Ovary (tissue), 3 donors: ENCODE data around the gene S100B.

Experiments
- EP300 ChIP-seq: sonication (generic); formaldehyde crosslinking; IDR thresholded peaks from one replicate; pipeline ENCODE4 v1.6.1; 2017; ENCODE audit warnings: antibody characterized with exemption
- POLR2A ChIP-seq: fragments of 450-650 bp; IDR thresholded peaks from one replicate; pipeline ENCODE4 v1.6.1; 2017; ENCODE audit warnings: antibody characterized with exemption, mild to moderate bottlenecking, moderate library complexity
- TF ChIP-seq, protein P1 (sequence below), 3 donors: fragments of 450-650 bp in 2 of 3; fragments of 200-600 bp in 1 of 3; IDR thresholded peaks; one replicate each; pipeline versions ENCODE4 v1.5.1 to v1.8.0; 2016 to 2022; ENCODE audit warnings: antibody characterized with exemption in 3 of 3, mild to moderate bottlenecking in 1 of 3
- donor health status: DM: no; HTN: no; CAD: no.

DNA sequence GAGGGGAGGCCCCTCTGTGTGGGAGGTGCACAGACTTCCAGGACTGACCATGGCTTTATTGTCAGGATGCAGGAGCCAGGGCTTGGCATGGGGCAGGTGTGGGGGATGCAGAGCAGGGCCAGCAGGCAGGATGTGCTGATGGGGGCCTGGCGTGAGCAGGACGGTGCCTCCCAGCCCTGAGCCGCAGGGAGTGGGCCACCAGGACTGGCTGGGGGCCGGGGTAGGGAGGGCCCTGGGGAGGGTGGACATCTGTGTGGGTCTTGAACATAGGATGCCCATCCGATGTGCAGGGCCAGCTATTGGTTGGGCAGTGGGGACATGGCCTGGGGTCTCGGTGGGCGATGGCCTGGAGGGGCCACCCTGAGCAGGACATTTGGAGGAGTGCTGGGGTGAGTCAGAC is 46.2 kb upstream of the S100B start:
- TF ChIP-seq, protein P1, sequence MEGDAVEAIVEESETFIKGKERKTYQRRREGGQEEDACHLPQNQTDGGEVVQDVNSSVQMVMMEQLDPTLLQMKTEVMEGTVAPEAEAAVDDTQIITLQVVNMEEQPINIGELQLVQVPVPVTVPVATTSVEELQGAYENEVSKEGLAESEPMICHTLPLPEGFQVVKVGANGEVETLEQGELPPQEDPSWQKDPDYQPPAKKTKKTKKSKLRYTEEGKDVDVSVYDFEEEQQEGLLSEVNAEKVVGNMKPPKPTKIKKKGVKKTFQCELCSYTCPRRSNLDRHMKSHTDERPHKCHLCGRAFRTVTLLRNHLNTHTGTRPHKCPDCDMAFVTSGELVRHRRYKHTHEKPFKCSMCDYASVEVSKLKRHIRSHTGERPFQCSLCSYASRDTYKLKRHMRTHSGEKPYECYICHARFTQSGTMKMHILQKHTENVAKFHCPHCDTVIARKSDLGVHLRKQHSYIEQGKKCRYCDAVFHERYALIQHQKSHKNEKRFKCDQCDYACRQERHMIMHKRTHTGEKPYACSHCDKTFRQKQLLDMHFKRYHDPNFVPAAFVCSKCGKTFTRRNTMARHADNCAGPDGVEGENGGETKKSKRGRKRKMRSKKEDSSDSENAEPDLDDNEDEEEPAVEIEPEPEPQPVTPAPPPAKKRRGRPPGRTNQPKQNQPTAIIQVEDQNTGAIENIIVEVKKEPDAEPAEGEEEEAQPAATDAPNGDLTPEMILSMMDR (IDR thresholded peaks at IDR 0.05), result no peak
- TF ChIP-seq POLR2A, result no peak
- no peak for TF ChIP-seq EP300
